Stimulated activated naive B cell treated with anti-CD40 and anti-IgM and Interleukin-4, amounts not matched to agents 10 μg/mL and 1 μg/mL and 100 μg/mL, for 72 hours (primary cell): ENCODE data around the gene CD93.

Source experiments
- ATAC-seq, 2 donors: fragments of 150-1000 bp; cut with Tn5 transposase; replicated peaks; 2 replicates each; pipeline ENCODE4 v1.10.0; 2021; ENCODE audit warnings: moderate library complexity in 1 of 2
- DNase-seq: peaks from one replicate; pipeline ENCODE4 v3.0.0; 2021
- H3K27ac Mint-ChIP-seq: one replicate; pipeline ENCODE4 v1.8.0; 2022; ENCODE audit warnings: mild to moderate bottlenecking, mixed read lengths
- H3K27me3 Mint-ChIP-seq, 2 donors: one replicate each; pipeline ENCODE4 v1.8.0; 2022; ENCODE audit warnings: mixed read lengths in 2 of 2
- H3K36me3 Mint-ChIP-seq, 2 donors: one replicate each; pipeline ENCODE4 v1.8.0; 2022; ENCODE audit warnings: mixed read lengths in 2 of 2, mild to moderate bottlenecking in 1 of 2
- H3K4me1 Mint-ChIP-seq, 2 donors: one replicate each; pipeline ENCODE4 v1.8.0; 2022; ENCODE audit warnings: mixed read lengths in 2 of 2, mild to moderate bottlenecking in 1 of 2
- H3K4me3 Mint-ChIP-seq, 2 donors: one replicate each; pipeline ENCODE4 v1.8.0; 2022; ENCODE audit warnings: mild to moderate bottlenecking in 2 of 2, mixed read lengths in 2 of 2, moderate library complexity in 1 of 2
- H3K9me3 Mint-ChIP-seq, 2 donors: one replicate each; pipeline ENCODE4 v1.8.0; 2022; ENCODE audit warnings: mixed read lengths in 2 of 2, mild to moderate bottlenecking in 1 of 2

CD93 gene

GRCh38 chr20:23125159-23125558, 39.0 kb upstream of the CD93 start:
- ATAC-seq (no peak), DNase-seq (no peak)
- H3K36me3 Mint-ChIP-seq, result no peaks in the 10 kb centered on the region
- peak overlapping the region; percentile 26 for H3K27ac Mint-ChIP-seq
- no peak overlapping the region for H3K4me3 Mint-ChIP-seq
- no peaks in the 10 kb centered on the region for H3K9me3 Mint-ChIP-seq
- H3K27me3 Mint-ChIP-seq, result peaks cover 11 to 20% of the 10 kb centered on the region in 2 donors
- H3K4me1 Mint-ChIP-seq, result peaks cover 18 to 29% of the 10 kb centered on the region in 2 donors

- Mint-ChIP-seq H3K27me3 (peaks cover 13 to 32% of the 10 kb centered on the region in 2 donors), H3K4me3 (no peak overlapping the region), H3K9me3 (no peaks in the 10 kb centered on the region), H3K27ac (no peak overlapping the region), H3K4me1 (peaks cover 19 to 41% of the 10 kb centered on the region in 2 donors), H3K36me3 (no peaks in the 10 kb centered on the region)
- ATAC-seq (no peak), DNase-seq (no peak)
These were observed 37.8 kb upstream of the CD93 start for GRCh38 chr20:23123886-23124285.

- DNase-seq (no peak), ATAC-seq (no peak)
- no peak overlapping the region for H3K4me3 Mint-ChIP-seq
- no peaks in the 10 kb centered on the region for H3K9me3 Mint-ChIP-seq
- no peak overlapping the region for H3K27ac Mint-ChIP-seq
- H3K4me1 Mint-ChIP-seq, result peaks cover 19 to 49% of the 10 kb centered on the region in 2 donors
- H3K36me3 Mint-ChIP-seq, result no peaks in the 10 kb centered on the region
- H3K27me3 Mint-ChIP-seq, result peaks cover 13 to 32% of the 10 kb centered on the region in 2 donors
These were observed 36.9 kb upstream of the CD93 start for GRCh38 chr20:23122796-23123655.

- DNase-seq, result no peak
- H3K36me3 Mint-ChIP-seq, result no peaks in the 10 kb centered on the region
- H3K4me1 Mint-ChIP-seq, result peaks cover 18 to 50% of the 10 kb centered on the region in 2 donors
- ATAC-seq, result no peak
- H3K9me3 Mint-ChIP-seq, result no peaks in the 10 kb centered on the region
- H3K27ac Mint-ChIP-seq, result no peak overlapping the region
- H3K4me3 Mint-ChIP-seq, result no peak overlapping the region
- H3K27me3 Mint-ChIP-seq, result peaks cover 13 to 32% of the 10 kb centered on the region in 2 donors
These were observed 36.2 kb upstream of the CD93 start for GRCh38 chr20:23122321-23122720.

GRCh38 chr20:23121751-23122320, 35.7 kb upstream of the CD93 start:
- ATAC-seq (no peak), DNase-seq (no peak)
- Mint-ChIP-seq H3K27ac (no peak overlapping the region), H3K4me3 (no peak overlapping the region), H3K4me1 (peaks cover 18 to 45% of the 10 kb centered on the region in 2 donors), H3K36me3 (no peaks in the 10 kb centered on the region), H3K9me3 (no peaks in the 10 kb centered on the region), H3K27me3 (peaks cover 17 to 28% of the 10 kb centered on the region in 2 donors)

- H3K9me3 Mint-ChIP-seq, result no peaks in the 10 kb centered on the region
- no peak overlapping the region for H3K27ac Mint-ChIP-seq
- ATAC-seq (no peak), DNase-seq (no peak)
- H3K27me3 Mint-ChIP-seq, result peaks cover 17 to 27% of the 10 kb centered on the region in 2 donors
- no peaks in the 10 kb centered on the region for H3K36me3 Mint-ChIP-seq
- no peak overlapping the region for H3K4me3 Mint-ChIP-seq
- peaks cover 16 to 38% of the 10 kb centered on the region in 2 donors for H3K4me1 Mint-ChIP-seq
These were observed 35.0 kb upstream of the CD93 start for GRCh38 chr20:23120936-23121750.

- Mint-ChIP-seq H3K4me1 (peaks cover 8 to 30% of the 10 kb centered on the region in 2 donors), H3K4me3 (no peak overlapping the region), H3K9me3 (no peaks in the 10 kb centered on the region), H3K36me3 (no peaks in the 10 kb centered on the region), H3K27ac (no peak overlapping the region), H3K27me3 (peaks cover 17 to 27% of the 10 kb centered on the region in 2 donors)
- no peak for ATAC-seq
- no peak for DNase-seq
These were observed 34.1 kb upstream of the CD93 start for GRCh38 chr20:23120261-23120660.

- Mint-ChIP-seq H3K4me3 (no peak overlapping the region), H3K27ac (no peak overlapping the region), H3K27me3 (peaks cover 17 to 27% of the 10 kb centered on the region in 2 donors), H3K4me1 (peaks cover 5 to 27% of the 10 kb centered on the region in 2 donors), H3K36me3 (no peaks in the 10 kb centered on the region), H3K9me3 (no peaks in the 10 kb centered on the region)
- DNase-seq, result no peak
- no peak for ATAC-seq
These were observed 33.5 kb upstream of the CD93 start for GRCh38 chr20:23119456-23120216.

- Mint-ChIP-seq H3K9me3 (no peaks in the 10 kb centered on the region), H3K36me3 (no peaks in the 10 kb centered on the region), H3K27me3 (peaks cover 17 to 27% of the 10 kb centered on the region in 2 donors), H3K4me1 (peaks cover 5 to 27% of the 10 kb centered on the region in 2 donors), H3K4me3 (no peak overlapping the region), H3K27ac (no peak overlapping the region)
- DNase-seq (no peak), ATAC-seq (peak in 1 of 2 donors; percentile 23)
These were observed 32.6 kb upstream of the CD93 start for GRCh38 chr20:23118766-23119165.

- ATAC-seq, result peak; percentile 57 to 69
- peaks cover 5 to 27% of the 10 kb centered on the region in 2 donors for H3K4me1 Mint-ChIP-seq
- H3K27ac Mint-ChIP-seq, result no peak overlapping the region
- DNase-seq, result no peak
- no peaks in the 10 kb centered on the region for H3K36me3 Mint-ChIP-seq
- peaks cover 16 to 27% of the 10 kb centered on the region in 2 donors for H3K27me3 Mint-ChIP-seq
- H3K4me3 Mint-ChIP-seq, result no peak overlapping the region
- no peaks in the 10 kb centered on the region for H3K9me3 Mint-ChIP-seq
These were observed 32.0 kb upstream of the CD93 start for GRCh38 chr20:23118144-23118543.

- H3K36me3 Mint-ChIP-seq, result no peaks in the 10 kb centered on the region
- peaks cover 14 to 27% of the 10 kb centered on the region in 2 donors for H3K27me3 Mint-ChIP-seq
- H3K4me1 Mint-ChIP-seq, result peaks cover 5 to 27% of the 10 kb centered on the region in 2 donors
- no peak overlapping the region for H3K4me3 Mint-ChIP-seq
- peak in 1 of 2 donors; percentile 17 for ATAC-seq
- no peak for DNase-seq
- H3K9me3 Mint-ChIP-seq, result no peaks in the 10 kb centered on the region
- H3K27ac Mint-ChIP-seq, result no peak overlapping the region
These were observed 31.6 kb upstream of the CD93 start for GRCh38 chr20:23117738-23118137.

- Mint-ChIP-seq H3K36me3 (no peaks in the 10 kb centered on the region), H3K4me1 (peaks cover 5 to 27% of the 10 kb centered on the region in 2 donors), H3K9me3 (no peaks in the 10 kb centered on the region), H3K4me3 (no peak overlapping the region), H3K27ac (no peak overlapping the region), H3K27me3 (peaks cover 10 to 22% of the 10 kb centered on the region in 2 donors)
- DNase-seq (no peak), ATAC-seq (peak in 1 of 2 donors; percentile 27)
These were observed 30.4 kb upstream of the CD93 start for GRCh38 chr20:23116311-23117089.

- Mint-ChIP-seq H3K4me1 (peaks cover 5 to 27% of the 10 kb centered on the region in 2 donors), H3K9me3 (no peaks in the 10 kb centered on the region), H3K36me3 (no peaks in the 10 kb centered on the region), H3K4me3 (no peak overlapping the region), H3K27ac (no peak overlapping the region), H3K27me3 (peaks cover 10 to 19% of the 10 kb centered on the region in 2 donors)
- DNase-seq (no peak), ATAC-seq (no peak)
These were observed 29.7 kb upstream of the CD93 start for GRCh38 chr20:23115822-23116221.
